ENCODE measurements around the gene RNF6.
"Not testable (repeated sequence)": the region's sequence is repeated elsewhere in the genome, so short reads cannot be mapped to it uniquely, and the experiment has no call there.

The RNF6 gene

GRCh38 chr13:26221721-26222519 is at the start of gene RNF6:
RNF6 (minus strand) TSS chr13:26222314; CDS start chr13:26219649, 2,665 bp downstream.
- peak; percentile 99 for DNase-seq

- DNase-seq, result no peak
Measured at GRCh38 chr13:26270707-26271106, 48.6 kb upstream of the RNF6 start.

- no peak for DNase-seq
Measured at GRCh38 chr13:26266311-26266710, 44.2 kb upstream of the RNF6 start.

GRCh38 chr13:26262156-26262555 is 40.0 kb upstream of the RNF6 start:
- no peak for DNase-seq

GRCh38 chr13:26259634-26260033 is 37.5 kb upstream of the RNF6 start:
- no peak for DNase-seq

GRCh38 chr13:26257049-26257448 is 34.9 kb upstream of the RNF6 start:
- no peak for DNase-seq

GRCh38 chr13:26255691-26256277 is 33.7 kb upstream of the RNF6 start:
- no peak for DNase-seq

- no peak for DNase-seq
Measured at GRCh38 chr13:26255115-26255514, 33.0 kb upstream of the RNF6 start.

- DNase-seq, result peak; percentile 14
Measured at GRCh38 chr13:26254583-26255111, 32.5 kb upstream of the RNF6 start.

GRCh38 chr13:26253787-26254582 is 31.9 kb upstream of the RNF6 start, which contains the start of gene CDK8:
CDK8 (plus strand) TSS chr13:26254129; CDS start chr13:26254642, 513 bp downstream.
- DNase-seq, result peak; percentile 95

- no peak for DNase-seq
Measured at GRCh38 chr13:26253262-26253786, 31.2 kb upstream of the RNF6 start.

GRCh38 chr13:26252006-26252405 is 29.9 kb upstream of the RNF6 start:
- not testable (repeated sequence) for DNase-seq

- DNase-seq, result no peak
Measured at GRCh38 chr13:26249551-26249950, 27.4 kb upstream of the RNF6 start.

GRCh38 chr13:26247608-26248007 is 25.5 kb upstream of the RNF6 start:
- DNase-seq, result no peak

- DNase-seq, result no peak
Measured at GRCh38 chr13:26247011-26247410, 24.9 kb upstream of the RNF6 start.

GRCh38 chr13:26246154-26246553 is 24.0 kb upstream of the RNF6 start:
- DNase-seq, result no peak

- no peak for DNase-seq
Measured at GRCh38 chr13:26236296-26236695, 14.2 kb upstream of the RNF6 start.

- DNase-seq, result no peak
Measured at GRCh38 chr13:26230703-26231102, 8.6 kb upstream of the RNF6 start.

GRCh38 chr13:26229080-26229615 is 7.0 kb upstream of the RNF6 start:
- DNase-seq, result no peak

GRCh38 chr13:26228096-26228495 is 6.0 kb upstream of the RNF6 start:
- DNase-seq, result no peak

- DNase-seq, result no peak
Measured at GRCh38 chr13:26227166-26227971, 5.3 kb upstream of the RNF6 start.
